Prostate gland (tissue), 2 donors: ENCODE measurements around the gene EXTL1. TPM values are rescaled to one million over a fixed set of nuclear protein-coding genes. Genes with fewer than 3 reads are reported as not detected.

Source experiments
- DNase-seq: peaks from one replicate; pipeline ENCODE4 v3.0.0-alpha.2; 2019; ENCODE audit warnings: low spot score
- H3K27ac ChIP-seq, 2 donors: fragments of 200-600 bp; sonication (generic); 2 replicates each; pipeline ENCODE4 v1.5.1; 2017 to 2019
- H3K27me3 ChIP-seq: fragments of 200-600 bp; sonication (generic); replicated peaks from 2 replicates; pipeline ENCODE4 v1.5.1; 2019; ENCODE audit not compliant: insufficient read depth
- H3K36me3 ChIP-seq, 2 donors: fragments of 200-600 bp; sonication (generic); 1 replicate in 1 of 2; 2 replicates in 1 of 2; pipeline versions ENCODE4 v1.5.1 to v1.8.1; 2017 to 2019
- H3K4me1 ChIP-seq: fragments of 200-600 bp; sonication (generic); replicated peaks from 2 replicates; pipeline ENCODE4 v1.5.1; 2019
- H3K4me3 ChIP-seq, 2 donors: fragments of 200-600 bp; sonication (generic); 2 replicates each; pipeline ENCODE4 v1.5.1; 2017 to 2019
- H3K9me3 ChIP-seq: fragments of 200-600 bp; sonication (generic); 2 replicates; pipeline ENCODE4 v1.5.1; 2017
- CTCF ChIP-seq, 4 experiments: fragments of 200-600 bp in 2 of 4; fragments of 450-650 bp in 2 of 4; sonication (generic) in 2 of 4; IDR thresholded peaks; 1 replicate in 3 of 4; 2 replicates in 1 of 4; pipeline ENCODE4 v1.5.1; 2016 to 2019; ENCODE audit warnings: antibody characterized with exemption in 4 of 4, mild to moderate bottlenecking in 2 of 4, moderate library complexity in 2 of 4
- POLR2A ChIP-seq: fragments of 450-650 bp; IDR thresholded peaks from one replicate; pipeline ENCODE4 v1.6.1; 2016; ENCODE audit warnings: antibody characterized with exemption, mild to moderate bottlenecking
- POLR2AphosphoS5 ChIP-seq: sonication (generic); formaldehyde crosslinking; IDR thresholded peaks from one replicate; pipeline ENCODE4 v1.6.1; 2017; ENCODE audit warnings: antibody characterized with exemption
- WGBS: methylation state at CpG from one replicate; pipeline ENCODE4 v1.1.5; 2018; 5-methylcytosine and 5-hydroxymethylcytosine counted together
- intact Hi-C: fragments of 100-400 bp; cut with DNase I; formaldehyde crosslinking; loops from one replicate; pipeline ENCODE4 v1.14.2; 2022
- total RNA-seq, 2 donors: library from RNA; depleted of rRNA; stranded (reverse); fragments of >200 nt; gene quantifications; one replicate each; pipeline ENCODE4 v1.1.0, GENCODE V29; 2016

EXTL1 gene
- total RNA-seq, 2 donors from 2014 or later, result 3.2 TPM; not detected in 1

GRCh38 chr1:26038904-26039303, 17.3 kb downstream of the EXTL1 start:
- no peak overlapping the region for H3K27ac ChIP-seq
- WGBS, result 54% methylated on average over 6 of the region's 6 CpGs
- intact Hi-C loops, result loop anchor here (5.0 kb wide), 2 partner anchors 63 to 108 kb away; no protein-coding TSS in a partner anchor
- TF ChIP-seq POLR2AphosphoS5 (no peak), POLR2A (no peak), CTCF (IDR thresholded peaks at IDR 0.05) (no peak)
- no peak overlapping the region for H3K4me3 ChIP-seq
- H3K27me3 ChIP-seq, result no peaks in the 10 kb centered on the region
- no peak for DNase-seq
- H3K36me3 ChIP-seq, result no peaks in the 10 kb centered on the region
- no peaks in the 10 kb centered on the region for H3K9me3 ChIP-seq
- peaks cover 8% of the 10 kb centered on the region for H3K4me1 ChIP-seq

- WGBS, result 80% methylated on average over 5 of the region's 7 CpGs
- H3K4me3 ChIP-seq, result no peak overlapping the region
- no peak for TF ChIP-seq POLR2AphosphoS5
- no peaks in the 10 kb centered on the region for H3K36me3 ChIP-seq
- H3K27me3 ChIP-seq, result peaks cover 14% of the 10 kb centered on the region
- peaks cover 6% of the 10 kb centered on the region for H3K4me1 ChIP-seq
- H3K9me3 ChIP-seq, result no peaks in the 10 kb centered on the region
- no peak overlapping the region for H3K27ac ChIP-seq
- intact Hi-C loops, result no loop called here
- no peak for DNase-seq
Observed at GRCh38 chr1:26041401-26041800, 19.8 kb downstream of the EXTL1 start.

GRCh38 chr1:26041978-26042377, 20.4 kb downstream of the EXTL1 start:
- Histone ChIP-seq H3K27ac (no peak overlapping the region), H3K4me3 (no peak overlapping the region), H3K4me1 (peaks cover 6% of the 10 kb centered on the region), H3K9me3 (no peaks in the 10 kb centered on the region), H3K36me3 (no peaks in the 10 kb centered on the region), H3K27me3 (peaks cover 18% of the 10 kb centered on the region)
- WGBS, result 75% methylated on average over 4 of the region's 4 CpGs
- TF ChIP-seq POLR2A, result no peak
- no peak for TF ChIP-seq CTCF (IDR thresholded peaks at IDR 0.05)
- no peak for TF ChIP-seq POLR2AphosphoS5
- DNase-seq, result no peak
- intact Hi-C loops, result no loop called here

GRCh38 chr1:26043765-26044164, 22.2 kb downstream of the EXTL1 start:
- TF ChIP-seq POLR2A, result no peak
- TF ChIP-seq CTCF (IDR thresholded peaks at IDR 0.05), result no peak
- TF ChIP-seq POLR2AphosphoS5, result no peak
- H3K36me3 ChIP-seq, result no peaks in the 10 kb centered on the region
- no peak overlapping the region for H3K4me3 ChIP-seq
- H3K27ac ChIP-seq, result no peak overlapping the region
- H3K27me3 ChIP-seq, result peaks cover 27% of the 10 kb centered on the region
- H3K4me1 ChIP-seq, result peaks cover 6% of the 10 kb centered on the region
- no peak for DNase-seq
- intact Hi-C loops, result no loop called here
- H3K9me3 ChIP-seq, result no peaks in the 10 kb centered on the region
- 83% methylated on average over 2 of the region's 2 CpGs for whole genome bisulfite sequencing

GRCh38 chr1:26044414-26044813, 22.8 kb downstream of the EXTL1 start:
- no peak for DNase-seq
- 94% methylated on average over 3 of the region's 3 CpGs for WGBS
- Histone ChIP-seq H3K4me1 (peaks cover 6% of the 10 kb centered on the region), H3K27ac (no peak overlapping the region), H3K4me3 (no peak overlapping the region), H3K36me3 (no peaks in the 10 kb centered on the region), H3K9me3 (no peaks in the 10 kb centered on the region), H3K27me3 (peaks cover 27% of the 10 kb centered on the region)
- intact Hi-C loops, result no loop called here
- TF ChIP-seq CTCF (IDR thresholded peaks at IDR 0.05), result no peak
- TF ChIP-seq POLR2AphosphoS5, result no peak
- no peak for TF ChIP-seq POLR2A
